NB4 (cell line): ENCODE results near the gene MYZAP.

Experiments
- CTCF ChIP-seq: IDR thresholded peaks from one replicate; pipeline ENCODE4 v1.5.1; 2012; ENCODE audit warnings: low read depth, low read length
- MAX ChIP-seq: IDR thresholded peaks from 2 replicates; pipeline ENCODE4 v1.6.1; 2011; ENCODE audit warnings: low read depth, low read length

- no peak for TF ChIP-seq MAX
- no peak for TF ChIP-seq CTCF
These were observed 18.6 kb upstream of the MYZAP start for GRCh38 chr15:57573151-57573550.
